GM23248 (cell line): Measurements from ENCODE around the gene LRMDA. TPM values are rescaled to one million over a fixed set of nuclear protein-coding genes. Genes with fewer than 3 reads are reported as not detected.

Experiments used
- DNase-seq: peaks from one replicate; pipeline ENCODE4 v3.0.0-alpha.2; 2015
- H2AFZ ChIP-seq: fragments of 200-600 bp; sonication (generic); 2 replicates; pipeline ENCODE4 v1.6.1; 2016; ENCODE audit warnings: antibody characterized with exemption
- H3F3A ChIP-seq: fragments of 200-600 bp; sonication (generic); 2 replicates; pipeline ENCODE4 v1.6.1; 2016; ENCODE audit warnings: mild to moderate bottlenecking, antibody characterized with exemption, mixed run types; ENCODE audit not compliant: insufficient read depth
- H3K27ac ChIP-seq: fragments of 200-600 bp; sonication (generic); 2 replicates; pipeline ENCODE4 v1.5.1; 2016; ENCODE audit warnings: mild to moderate bottlenecking
- H3K27me3 ChIP-seq: fragments of 200-600 bp; sonication (generic); replicated peaks from 2 replicates; pipeline ENCODE4 v1.6.1; 2016; ENCODE audit warnings: mild to moderate bottlenecking; ENCODE audit not compliant: insufficient read depth
- H3K36me3 ChIP-seq: fragments of 200-600 bp; sonication (generic); 2 replicates; pipeline ENCODE4 v1.6.1; 2016; ENCODE audit warnings: low read depth, mild to moderate bottlenecking
- H3K4me1 ChIP-seq: fragments of 200-600 bp; sonication (generic); 2 replicates; pipeline ENCODE4 v1.6.1; 2016; ENCODE audit warnings: mild to moderate bottlenecking; ENCODE audit not compliant: insufficient read depth
- H3K4me2 ChIP-seq: fragments of 200-600 bp; sonication (generic); one replicate; pipeline ENCODE4 v1.6.1; 2016; ENCODE audit warnings: mild to moderate bottlenecking; ENCODE audit not compliant: unreplicated experiment
- H3K4me3 ChIP-seq: fragments of 200-600 bp; sonication (generic); 2 replicates; pipeline ENCODE4 v1.5.1; 2016; ENCODE audit warnings: mild to moderate bottlenecking
- H3K79me2 ChIP-seq: fragments of 200-600 bp; sonication (generic); 2 replicates; pipeline ENCODE4 v1.6.1; 2016; ENCODE audit warnings: mild to moderate bottlenecking; ENCODE audit not compliant: insufficient read depth
- H3K9ac ChIP-seq: fragments of 200-600 bp; sonication (generic); 2 replicates; pipeline ENCODE4 v1.6.1; 2016; ENCODE audit warnings: mild to moderate bottlenecking
- H3K9me2 ChIP-seq: fragments of 200-600 bp; sonication (generic); 2 replicates; pipeline ENCODE4 v1.6.1; 2016; ENCODE audit warnings: mixed run types, mild to moderate bottlenecking, moderate library complexity; ENCODE audit not compliant: insufficient read depth
- H3K9me3 ChIP-seq: fragments of 200-600 bp; sonication (generic); one replicate; pipeline ENCODE4 v1.6.1; 2017; ENCODE audit warnings: low read depth
- H4K20me1 ChIP-seq: fragments of 200-600 bp; sonication (generic); 2 replicates; pipeline ENCODE4 v1.6.0; 2016; ENCODE audit not compliant: insufficient read depth
- EZH2 ChIP-seq: fragments of 200-600 bp; sonication (generic); IDR thresholded peaks from 2 replicates; pipeline ENCODE4 v1.6.1; 2018; ENCODE audit warnings: antibody characterized with exemption, mild to moderate bottlenecking; ENCODE audit not compliant: insufficient read depth, poor library complexity, severe bottlenecking
- EZH2phosphoT487 ChIP-seq: fragments of 200-600 bp; sonication (generic); IDR thresholded peaks from 2 replicates; pipeline ENCODE4 v1.6.1; 2018; ENCODE audit warnings: antibody characterized with exemption, moderate library complexity, mild to moderate bottlenecking, low read depth; ENCODE audit not compliant: insufficient read depth
- WGBS, 2 experiments: methylation state at CpG; one replicate each; pipeline ENCODE4 v1.1.6; 2015 to 2017; ENCODE audit warnings: low lambda C conversion rate in 2 of 2, low coverage in 1 of 2; ENCODE audit errors: missing lambda C conversion rate in 2 of 2; 5-methylcytosine and 5-hydroxymethylcytosine counted together
- in situ Hi-C: fragments of 300-500 bp; cut with MboI; formaldehyde crosslinking; loops from 2 replicates; pipeline ENCODE4 v1.15.0; 2020
- polyA plus RNA-seq: library from polyadenylated mRNA; unstranded; fragments of >200 nt; fragmentation: Nextera tagmentation; extraction: Ambion mirVana; gene quantifications from 2 replicates; pipeline ENCODE4 v1.2.1, GENCODE V29; 2016
- total RNA-seq: library from RNA; depleted of rRNA; stranded (reverse); fragments of >200 nt; shearing (Covaris generic); gene quantifications from 2 replicates; pipeline ENCODE4 v1.2.3, GENCODE V29; 2014

The LRMDA gene
- total and polyA plus RNA-seq, 2 experiments from 2014 or later = 2.6 TPM; not detected in 1

DNA sequence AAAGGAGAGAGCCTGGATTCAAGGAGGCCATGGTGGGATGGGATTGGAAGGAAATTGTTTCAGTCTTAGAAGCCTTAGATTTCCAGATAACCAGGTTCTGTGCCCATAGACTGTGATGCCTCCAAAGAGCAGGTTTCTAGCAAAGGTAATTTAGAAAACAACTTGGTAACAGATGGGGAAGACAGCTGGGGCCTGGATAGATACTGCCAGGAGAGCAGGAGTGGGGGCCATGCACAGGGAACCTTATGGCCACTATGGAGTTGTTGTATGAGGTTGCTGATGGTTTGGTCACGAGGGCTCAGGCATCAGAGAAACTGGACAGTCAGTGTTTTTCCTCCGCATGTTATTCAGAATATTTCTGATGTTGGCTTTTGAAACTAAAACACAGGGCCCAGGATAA is 901.9 kb downstream of the LRMDA start:
- DNase-seq = no peak
- no peak overlapping the region for H3K27ac ChIP-seq
- no peaks in the 10 kb centered on the region for H3K9me2 ChIP-seq
- TF ChIP-seq EZH2phosphoT487 (no peak), EZH2 (no peak)
- H3K27me3 ChIP-seq = no peaks in the 10 kb centered on the region
- no peak overlapping the region for H3K4me3 ChIP-seq
- H3K9ac ChIP-seq = no peak overlapping the region
- peaks cover 31% of the 10 kb centered on the region for H3K4me1 ChIP-seq
- no peaks in the 10 kb centered on the region for H3K79me2 ChIP-seq
- no peak overlapping the region for H3K4me2 ChIP-seq
- no peaks in the 10 kb centered on the region for H3K9me3 ChIP-seq
- peaks cover 10% of the 10 kb centered on the region; the same call in 1 of the 2 replicates for H3F3A ChIP-seq
- no peaks in the 10 kb centered on the region for H4K20me1 ChIP-seq
- in situ Hi-C loops = no loop called here
- no peaks in the 10 kb centered on the region for H3K36me3 ChIP-seq
- no peak overlapping the region for H2AFZ ChIP-seq
- 97% methylated on average over 2 of the region's 2 CpGs for WGBS, 2 experiments

DNA sequence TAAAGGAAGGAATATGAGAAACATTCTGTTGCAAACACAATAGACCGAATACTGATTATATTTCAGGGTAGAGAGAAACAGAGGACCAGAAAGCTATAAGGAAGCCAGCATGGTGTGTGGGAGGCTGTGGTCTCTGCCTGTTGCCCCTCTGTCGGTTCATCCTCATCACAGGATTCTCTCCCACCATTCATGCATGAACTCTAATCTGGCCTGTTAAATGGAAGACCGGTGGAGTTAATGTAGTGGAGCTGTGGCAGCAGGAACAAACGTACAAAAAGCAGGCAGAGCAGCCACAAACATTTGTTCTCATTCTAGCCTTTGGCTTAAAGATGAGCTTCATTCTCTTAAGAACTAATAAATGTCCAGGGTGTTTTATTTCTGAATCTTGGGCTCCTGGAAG is 902.4 kb downstream of the LRMDA start:
- 0 out of 2 replicates have a peak overlapping the region, but pooled peaks have one; percentile 17 for H2AFZ ChIP-seq
- H3K4me2 ChIP-seq = no peak overlapping the region
- H3K4me3 ChIP-seq = no peak overlapping the region
- DNase-seq = no peak
- WGBS, 2 experiments = 44 to 51% methylated on average over 4 of the region's 4 CpGs
- in situ Hi-C loops = no loop called here
- peaks cover 10% of the 10 kb centered on the region; the same call in 1 of the 2 replicates for H3F3A ChIP-seq
- H3K9ac ChIP-seq = no peak overlapping the region
- H3K27ac ChIP-seq = no peak overlapping the region
- peaks cover 31% of the 10 kb centered on the region for H3K4me1 ChIP-seq
- no peak for TF ChIP-seq EZH2phosphoT487
- no peak for TF ChIP-seq EZH2
- H3K9me3 ChIP-seq = no peaks in the 10 kb centered on the region
- H3K79me2 ChIP-seq = no peaks in the 10 kb centered on the region
- no peaks in the 10 kb centered on the region for H3K36me3 ChIP-seq
- no peaks in the 10 kb centered on the region for H3K9me2 ChIP-seq
- H3K27me3 ChIP-seq = no peaks in the 10 kb centered on the region
- no peaks in the 10 kb centered on the region for H4K20me1 ChIP-seq

DNA sequence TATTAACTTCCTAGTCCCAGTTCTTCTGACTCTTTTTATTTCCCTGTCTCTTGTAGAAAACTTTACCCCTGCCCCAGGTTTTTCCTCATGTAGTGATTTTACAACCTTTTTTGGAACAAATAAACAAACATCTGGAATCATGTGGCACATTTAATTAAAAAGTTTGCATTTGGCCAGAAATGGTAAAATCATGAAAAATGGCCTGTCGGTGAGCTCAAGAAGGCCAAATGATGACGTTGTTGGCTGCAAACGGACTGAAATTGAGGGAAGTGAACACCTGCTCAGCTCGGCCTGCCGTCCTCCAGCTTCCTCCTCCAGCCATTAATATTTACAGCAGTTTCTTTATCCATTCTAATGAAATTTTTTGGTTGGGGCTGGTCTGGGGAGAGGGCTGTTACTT is 902.8 kb downstream of the LRMDA start:
- in situ Hi-C loops = no loop called here
- Histone ChIP-seq H2AFZ (no peak overlapping the region), H3K79me2 (no peaks in the 10 kb centered on the region), H3K4me1 (peaks cover 29% of the 10 kb centered on the region), H3K36me3 (no peaks in the 10 kb centered on the region), H3K27me3 (no peaks in the 10 kb centered on the region), H3K27ac (no peak overlapping the region), H3K4me3 (no peak overlapping the region), H3K9ac (no peak overlapping the region), H3K9me2 (no peaks in the 10 kb centered on the region), H3K9me3 (no peaks in the 10 kb centered on the region), H3F3A (peaks cover 6% of the 10 kb centered on the region; the same call in 1 of the 2 replicates), H4K20me1 (no peaks in the 10 kb centered on the region), H3K4me2 (no peak overlapping the region)
- 67% methylated on average over 5 of the region's 5 CpGs for WGBS, 2 experiments
- no peak for DNase-seq
- TF ChIP-seq EZH2phosphoT487 (no peak), EZH2 (no peak)

DNA sequence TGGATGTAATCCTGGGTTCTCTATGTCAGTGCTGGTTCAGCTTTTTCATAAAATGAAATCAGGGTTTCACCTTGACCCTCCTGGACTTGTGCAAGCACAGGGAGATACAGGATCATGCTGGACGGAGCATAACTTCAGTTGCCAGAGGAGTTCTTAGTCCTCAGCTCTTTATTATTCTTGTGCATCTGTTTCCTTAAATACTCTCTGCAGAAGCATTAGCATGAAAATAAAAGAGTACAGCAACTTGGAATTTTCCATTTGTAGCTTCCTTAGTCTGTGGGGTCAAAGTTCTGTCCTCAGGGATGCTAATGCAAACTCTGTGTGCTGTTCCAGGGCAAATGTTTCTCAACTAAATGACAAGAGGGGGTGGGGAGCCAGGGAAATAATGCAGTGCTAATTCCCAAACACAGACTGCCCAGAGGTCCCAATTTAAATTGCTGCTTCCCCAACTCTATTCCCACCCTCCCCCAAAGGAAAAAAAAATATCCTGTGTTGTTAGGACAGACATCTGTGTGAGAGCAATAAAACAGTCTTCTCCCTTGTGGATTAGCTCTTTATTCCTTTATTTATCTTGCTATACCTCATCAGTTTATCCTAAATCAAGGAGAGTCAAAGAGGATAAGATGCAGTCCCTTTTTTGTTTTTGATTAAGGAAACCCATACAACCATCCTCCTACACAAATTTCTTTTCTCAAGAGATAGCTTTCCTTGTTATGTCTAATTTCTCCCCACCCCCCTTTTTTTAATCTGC is 905.0 kb downstream of the LRMDA start:
- Histone ChIP-seq H3F3A (no peaks in the 10 kb centered on the region), H3K9me2 (no peaks in the 10 kb centered on the region), H4K20me1 (no peaks in the 10 kb centered on the region), H3K27ac (no peak overlapping the region), H3K4me2 (no peak overlapping the region), H3K36me3 (no peaks in the 10 kb centered on the region), H3K9me3 (no peaks in the 10 kb centered on the region), H3K9ac (no peak overlapping the region), H3K4me1 (peaks cover 13% of the 10 kb centered on the region; the same call in 1 of the 2 replicates), H3K4me3 (no peak overlapping the region), H3K27me3 (no peaks in the 10 kb centered on the region), H2AFZ (no peak overlapping the region), H3K79me2 (no peaks in the 10 kb centered on the region)
- in situ Hi-C loops = no loop called here
- DNase-seq = no peak
- TF ChIP-seq EZH2phosphoT487 (no peak), EZH2 (no peak)
- WGBS, 2 experiments = 95 to 100% methylated on average over 1 of the region's 1 CpG
